LNCAP (cell line): ENCODE results near the gene MGRN1.

ENCODE experiments used
- CTCF ChIP-seq: fragments of 450-650 bp; IDR thresholded peaks from 2 replicates; pipeline ENCODE4 v1.5.1; 2017; ENCODE audit warnings: mild to moderate bottlenecking

MGRN1 gene

GRCh38 chr16:4618645-4619418, 5.8 kb upstream of the MGRN1 start:
- no peak for TF ChIP-seq CTCF

DNA sequence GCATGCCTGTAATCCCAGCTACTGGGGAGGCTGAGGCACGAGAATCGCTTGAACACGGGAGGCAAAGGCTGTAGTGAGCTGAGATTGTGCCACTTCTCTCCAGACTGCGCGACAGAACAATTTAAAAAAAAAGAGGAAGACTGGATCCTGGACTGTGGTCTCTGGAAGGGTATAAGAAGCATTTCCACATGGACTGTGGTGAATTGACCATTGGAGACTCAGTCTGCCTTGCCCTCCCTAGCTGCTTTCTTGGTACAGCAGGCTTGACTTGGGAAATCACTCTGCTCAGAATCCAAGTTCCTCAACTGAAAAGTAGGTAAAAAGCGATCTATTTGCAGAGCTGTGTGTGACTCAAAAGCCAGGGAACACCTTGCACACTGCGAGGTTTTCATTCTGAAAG, 1.0 kb upstream of the MGRN1 start:
- TF ChIP-seq CTCF, result no peak

DNA sequence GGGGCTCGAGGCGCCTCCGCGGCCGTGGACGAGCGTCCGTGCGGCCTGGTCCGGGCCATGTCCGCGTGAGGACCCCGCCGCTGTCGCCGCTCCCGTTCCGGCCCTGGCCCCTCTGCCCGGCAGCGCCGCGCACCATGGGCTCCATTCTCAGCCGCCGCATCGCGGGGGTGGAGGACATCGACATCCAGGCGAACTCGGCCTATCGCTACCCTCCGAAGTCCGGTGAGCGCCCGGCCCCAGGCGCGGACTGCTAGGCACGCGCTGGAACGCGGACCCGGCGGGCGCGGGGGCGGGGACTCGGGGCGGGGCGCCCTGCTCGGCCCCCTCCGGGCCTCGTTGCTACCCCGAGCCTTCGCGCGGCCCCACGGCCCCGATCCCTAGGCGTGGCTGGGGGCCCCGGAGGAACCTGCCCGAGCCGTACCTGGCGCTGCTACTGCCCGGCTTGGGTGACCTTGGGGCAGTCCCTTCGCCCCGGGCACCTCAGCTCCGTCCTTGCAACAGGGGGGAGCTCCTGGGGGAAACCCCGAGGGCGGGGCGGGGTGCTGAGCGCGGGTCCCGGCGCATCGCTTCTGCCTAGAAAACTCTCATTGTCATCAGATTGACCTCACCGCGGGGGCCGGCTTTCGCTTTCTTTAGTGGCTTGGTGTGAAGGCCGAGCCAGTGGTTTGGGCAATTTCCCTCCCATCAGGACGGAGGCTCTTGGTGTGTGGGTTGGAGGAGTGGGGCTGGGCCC, 367 bp downstream of the MGRN1 start:
- no peak for TF ChIP-seq CTCF

DNA sequence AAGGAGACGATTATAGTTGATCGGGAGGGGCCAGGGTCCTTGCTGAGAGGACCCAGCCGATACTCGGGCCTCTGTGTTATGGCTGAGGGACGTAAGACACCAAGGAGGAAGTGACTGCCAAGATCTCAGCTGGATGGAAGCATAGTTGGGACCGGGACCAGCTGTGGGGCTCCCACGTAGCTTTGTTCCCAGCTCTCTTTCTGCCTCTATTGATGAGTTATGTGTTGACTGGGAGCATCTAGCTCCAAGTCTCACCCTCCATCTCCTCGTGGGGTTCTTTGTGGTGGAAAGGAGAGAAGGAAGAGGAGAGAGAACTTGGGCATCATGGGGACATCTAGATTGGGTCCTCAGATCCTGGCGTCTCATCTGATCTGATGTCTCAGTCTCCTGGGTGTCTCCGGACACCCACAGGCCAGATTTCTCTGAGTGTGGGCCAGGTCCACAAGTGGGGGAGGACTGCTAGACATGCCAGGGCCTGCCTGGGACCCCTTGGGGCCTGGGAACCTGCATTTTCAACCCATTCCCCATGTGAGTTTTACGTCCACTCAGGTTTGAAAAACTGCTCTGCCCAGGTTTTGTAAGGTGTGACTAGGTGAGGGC, 1.0 kb downstream of the MGRN1 start:
- no peak for TF ChIP-seq CTCF

GRCh38 chr16:4626396-4626795, 1.8 kb downstream of the MGRN1 start:
- no peak for TF ChIP-seq CTCF

DNA sequence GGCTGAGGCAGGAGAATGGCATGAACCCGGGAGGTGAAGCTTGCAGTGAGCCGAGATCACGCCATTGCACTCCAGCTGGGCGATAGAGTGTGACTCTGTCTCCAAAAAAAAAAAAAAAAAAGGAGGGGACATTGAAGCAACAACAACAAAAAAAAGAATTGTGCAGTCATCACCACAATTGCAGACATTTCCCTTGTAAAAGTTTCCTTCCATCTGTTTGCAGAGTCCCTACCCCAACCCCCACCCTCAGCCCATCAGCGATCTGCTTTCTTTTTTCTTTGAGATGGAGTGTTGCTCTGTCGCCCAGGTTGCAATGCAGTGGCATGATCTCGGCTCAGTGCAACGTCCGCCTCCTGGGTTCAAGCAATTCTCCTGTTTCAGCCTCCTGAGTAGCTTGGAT, 3.7 kb downstream of the MGRN1 start:
- no peak for TF ChIP-seq CTCF

- no peak for TF ChIP-seq CTCF
Observed at GRCh38 chr16:4631444-4631843, 6.8 kb downstream of the MGRN1 start.
